GM13976 (cell line): ENCODE results near the gene ANKDD1B.

ENCODE experiments used
- DNase-seq: peaks from one replicate; pipeline ENCODE4 v3.0.0; 2012; ENCODE audit warnings: low spot score
- CTCF ChIP-seq: IDR thresholded peaks from 2 replicates; pipeline ENCODE4 v1.5.1; 2012; ENCODE audit warnings: borderline replicate concordance, mild to moderate bottlenecking; ENCODE audit not compliant: insufficient read depth; ENCODE audit errors: extremely low read depth, missing control alignments, control extremely low read depth
- in situ Hi-C: fragments of 300-500 bp; cut with MboI; formaldehyde crosslinking; loops from one replicate; pipeline ENCODE4 v1.12.0; 2022; ENCODE audit warnings: low sequenced_read_pairs, mixed read lengths, inconsistent platforms; ENCODE audit not compliant: unreplicated experiment

The ANKDD1B gene

GRCh38 chr5:75623846-75624245, 12.6 kb downstream of the ANKDD1B start:
- no peak for TF ChIP-seq CTCF
- DNase-seq: no peak
- in situ Hi-C loops: no loop called here

DNA sequence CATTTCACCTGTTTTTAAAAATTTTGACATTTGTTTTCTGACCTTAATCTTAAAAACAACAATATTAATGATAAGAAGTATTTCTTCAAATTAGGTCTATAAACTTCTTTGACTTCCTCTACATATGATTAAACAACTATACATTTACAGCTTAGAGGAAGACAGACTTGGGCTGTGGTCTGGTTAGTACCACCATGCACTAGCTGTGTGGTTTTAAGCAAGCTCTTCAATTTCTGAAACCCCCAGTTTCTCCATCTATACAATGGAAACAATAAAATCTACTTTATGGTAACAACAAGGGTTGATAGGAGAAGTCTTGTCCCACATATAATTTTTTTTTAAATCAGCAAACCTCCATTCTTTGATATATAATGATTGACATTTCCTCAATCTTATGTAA, 15.7 kb downstream of the ANKDD1B start:
- no peak for DNase-seq
- in situ Hi-C loops: no loop called here
- TF ChIP-seq CTCF: no peak

GRCh38 chr5:75627801-75628200, 16.5 kb downstream of the ANKDD1B start:
- no peak for DNase-seq
- in situ Hi-C loops: no loop called here
- TF ChIP-seq CTCF: no peak

DNA sequence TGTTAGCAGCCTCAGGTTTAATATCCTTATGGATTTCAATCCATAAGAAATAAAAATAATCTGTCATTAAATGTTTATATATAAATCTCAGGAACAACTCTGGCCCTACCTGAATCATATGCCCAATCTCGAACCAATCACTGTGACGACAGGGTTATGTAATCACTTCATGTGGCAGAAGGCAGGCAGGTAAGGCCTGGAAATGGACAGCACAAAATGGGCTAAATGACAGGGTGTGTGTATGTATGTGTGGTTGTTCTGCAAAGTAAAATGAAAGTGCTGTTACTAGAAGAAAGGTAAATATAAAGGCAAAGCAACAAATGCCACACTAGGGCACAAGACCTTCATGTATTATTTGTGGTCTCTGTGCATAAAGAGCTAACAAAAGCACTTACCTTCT, 19.6 kb downstream of the ANKDD1B start:
- DNase-seq: no peak
- in situ Hi-C loops: no loop called here
- TF ChIP-seq CTCF: no peak

DNA sequence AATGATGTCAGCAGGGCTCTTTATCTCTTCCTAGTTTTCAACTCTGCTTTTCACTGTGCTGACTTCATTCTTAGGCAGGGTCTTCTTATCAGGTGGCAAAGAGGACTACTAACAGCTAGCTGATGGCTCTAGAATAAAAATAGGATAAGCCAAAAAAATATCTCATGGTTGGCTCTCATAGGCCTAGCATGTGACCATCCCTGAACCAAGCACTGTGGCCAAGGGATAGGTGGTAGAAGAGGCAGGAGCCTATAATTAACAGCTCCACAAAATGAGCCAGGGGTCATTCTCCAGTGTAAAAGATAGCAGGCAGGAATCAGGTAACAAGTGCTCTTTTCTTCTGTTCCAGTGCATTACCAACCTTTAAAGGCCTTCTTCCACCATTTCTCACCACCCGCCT, 21.1 kb downstream of the ANKDD1B start:
- DNase-seq: no peak
- TF ChIP-seq CTCF: no peak
- in situ Hi-C loops: no loop called here

DNA sequence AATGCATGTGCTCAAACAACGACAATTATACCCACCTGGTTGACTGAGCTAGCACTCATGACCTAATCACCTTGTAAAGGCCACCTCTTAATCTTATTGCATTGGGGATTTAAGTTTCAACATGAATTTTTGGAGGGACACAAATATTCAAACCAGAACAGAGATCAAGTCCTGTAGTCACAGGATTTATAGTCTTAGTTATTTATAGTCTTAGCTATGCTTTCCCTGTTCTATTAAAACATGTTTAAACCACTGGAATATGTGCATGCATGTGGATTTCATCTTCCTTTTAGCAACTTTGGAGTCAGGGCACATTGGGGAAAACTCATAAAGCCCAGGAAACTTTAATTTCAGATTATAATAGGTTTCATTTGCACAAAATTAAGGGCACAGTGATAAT, 26.7 kb downstream of the ANKDD1B start:
- no peak for DNase-seq
- TF ChIP-seq CTCF: no peak
- in situ Hi-C loops: no loop called here
